HG03457 (cell line): ENCODE results near the gene C14orf132.

Experiments used
- ATAC-seq: cut with Tn5 transposase; IDR thresholded peaks from one replicate; pipeline ENCODE4 v1.9.1; 2021; ENCODE audit warnings: moderate number of reproducible peaks; ENCODE audit not compliant: unreplicated experiment

C14orf132 gene

GRCh38 chr14:96139879-96140278 lies 100.7 kb downstream of the C14orf132 start:
- ATAC-seq: no peak

GRCh38 chr14:96140952-96141351 lies 101.8 kb downstream of the C14orf132 start:
- no peak for ATAC-seq
